ENCODE data around the gene C18orf32. TPM values are rescaled to one million over a fixed set of nuclear protein-coding genes. Genes with fewer than 3 reads are reported as not detected.
A peak's percentile ranks its signal among the peaks of the same experiment; 100 is the strongest.
"Not testable (repeated sequence)": the region's sequence is repeated elsewhere in the genome, so short reads cannot be mapped to it uniquely, and the experiment has no call there.

The C18orf32 gene
- polyA plus RNA-seq, 3 donors, result 27.5 to 134 (median 115) TPM

- WGBS (ENCODE audit: insufficient coverage), result 0% methylated on average over 3 of the region's 12 CpGs
- Histone ChIP-seq H3K4me2 (replicated peaks; ENCODE audit: extremely low read depth, low read length, poor library complexity, severe bottlenecking) (no peak overlapping the region), H3K79me2 (ENCODE audit: insufficient read depth, low read length) (no peaks in the 10 kb centered on the region), H3K9me3 (replicated peaks in 1 of 2; ENCODE audit: control insufficient read depth in 1 of 2, insufficient read depth in 1 of 2, low read length in 2 of 2) (no peaks in the 10 kb centered on the region), H4K20me1 (ENCODE audit: insufficient read depth, low read length) (no peaks in the 10 kb centered on the region), H2AFZ (ENCODE audit: insufficient read depth, low read depth, low read length, poor library complexity, severe bottlenecking) (no peak overlapping the region), H3K4me1 (ENCODE audit: control insufficient read depth in 1 of 2, insufficient read depth in 2 of 2, low read length in 2 of 2) (no peaks in the 10 kb centered on the region), H3K36me3 (replicated peaks in 1 of 2; ENCODE audit: control insufficient read depth in 1 of 2, insufficient read depth in 2 of 2, low read length in 2 of 2) (no peaks in the 10 kb centered on the region), H3K27me3 (ENCODE audit: control insufficient read depth in 2 of 2, insufficient read depth in 2 of 2, low read length in 2 of 2) (no peaks in the 10 kb centered on the region), H3K4me3 (replicated peaks in 1 of 3; ENCODE audit: low read depth in 2 of 3, low read length in 3 of 3) (no peak overlapping the region), H3K27ac (ENCODE audit: low read depth in 1 of 2, low read length in 2 of 2) (no peak overlapping the region), H3K9ac (ENCODE audit: insufficient read depth, low read length, poor library complexity, severe bottlenecking) (no peak overlapping the region)
- intact Hi-C loops (cut with micrococcal nuclease), result loop anchor here (2.0 to 5.0 kb wide), 2 partner anchors 342 to 348 kb away; no protein-coding TSS in a partner anchor
- Mint-ChIP-seq H3K4me3 (no peak overlapping the region), H3K27me3 (ENCODE audit: low read depth in 3 of 3) (peaks cover 9 to 25% (median 10%) of the 10 kb centered on the region in 3 donors), H3K36me3 (no peaks in the 10 kb centered on the region), H3K9me3 (no peaks in the 10 kb centered on the region), H3K27ac (no peak overlapping the region), H3K4me1 (no peaks in the 10 kb centered on the region)
- TF ChIP-seq, protein P1, sequence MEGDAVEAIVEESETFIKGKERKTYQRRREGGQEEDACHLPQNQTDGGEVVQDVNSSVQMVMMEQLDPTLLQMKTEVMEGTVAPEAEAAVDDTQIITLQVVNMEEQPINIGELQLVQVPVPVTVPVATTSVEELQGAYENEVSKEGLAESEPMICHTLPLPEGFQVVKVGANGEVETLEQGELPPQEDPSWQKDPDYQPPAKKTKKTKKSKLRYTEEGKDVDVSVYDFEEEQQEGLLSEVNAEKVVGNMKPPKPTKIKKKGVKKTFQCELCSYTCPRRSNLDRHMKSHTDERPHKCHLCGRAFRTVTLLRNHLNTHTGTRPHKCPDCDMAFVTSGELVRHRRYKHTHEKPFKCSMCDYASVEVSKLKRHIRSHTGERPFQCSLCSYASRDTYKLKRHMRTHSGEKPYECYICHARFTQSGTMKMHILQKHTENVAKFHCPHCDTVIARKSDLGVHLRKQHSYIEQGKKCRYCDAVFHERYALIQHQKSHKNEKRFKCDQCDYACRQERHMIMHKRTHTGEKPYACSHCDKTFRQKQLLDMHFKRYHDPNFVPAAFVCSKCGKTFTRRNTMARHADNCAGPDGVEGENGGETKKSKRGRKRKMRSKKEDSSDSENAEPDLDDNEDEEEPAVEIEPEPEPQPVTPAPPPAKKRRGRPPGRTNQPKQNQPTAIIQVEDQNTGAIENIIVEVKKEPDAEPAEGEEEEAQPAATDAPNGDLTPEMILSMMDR (IDR thresholded peaks at IDR 0.05), result peak; percentile 83
- DNase-seq, result peak; percentile 21 to 44 (median 41)
Observed at GRCh38 chr18:49510393-49511115, 23.5 kb upstream of the C18orf32 start.

GRCh38 chr18:49506438-49506837, 19.4 kb upstream of the C18orf32 start:
- peaks cover 7 to 26% (median 18%) of the 10 kb centered on the region in 3 donors for H3K27me3 Mint-ChIP-seq (ENCODE audit: low read depth in 3 of 3)
- H3K9me3 Mint-ChIP-seq; H4K20me1 ChIP-seq (ENCODE audit: insufficient read depth, low read length); H3K4me3 ChIP-seq (replicated peaks in 1 of 3; ENCODE audit: low read depth in 2 of 3, low read length in 3 of 3); H3K4me1 ChIP-seq (ENCODE audit: control insufficient read depth in 1 of 2, insufficient read depth in 2 of 2, low read length in 2 of 2); DNase-seq; H2AFZ ChIP-seq (ENCODE audit: insufficient read depth, low read depth, low read length, poor library complexity, severe bottlenecking); H3K4me1 Mint-ChIP-seq; H3K79me2 ChIP-seq (ENCODE audit: insufficient read depth, low read length); H3K36me3 Mint-ChIP-seq; H3K27ac ChIP-seq (ENCODE audit: low read depth in 1 of 2, low read length in 2 of 2); H3K4me3 Mint-ChIP-seq; intact Hi-C loops (cut with micrococcal nuclease); H3K4me2 ChIP-seq (replicated peaks; ENCODE audit: extremely low read depth, low read length, poor library complexity, severe bottlenecking); H3K9me3 ChIP-seq (replicated peaks in 1 of 2; ENCODE audit: control insufficient read depth in 1 of 2, insufficient read depth in 1 of 2, low read length in 2 of 2); H3K36me3 ChIP-seq (replicated peaks in 1 of 2; ENCODE audit: control insufficient read depth in 1 of 2, insufficient read depth in 2 of 2, low read length in 2 of 2); H3K9ac ChIP-seq (ENCODE audit: insufficient read depth, low read length, poor library complexity, severe bottlenecking); H3K27me3 ChIP-seq (ENCODE audit: control insufficient read depth in 2 of 2, insufficient read depth in 2 of 2, low read length in 2 of 2); H3K27ac Mint-ChIP-seq: not testable (repeated sequence)
- 100% methylated on average over 1 of the region's 5 CpGs for WGBS (ENCODE audit: insufficient coverage)
